CD4-positive, alpha-beta memory T cell (primary cell): ENCODE data around the gene KLHL15. TPM values are rescaled to one million over a fixed set of nuclear protein-coding genes. Genes with fewer than 3 reads are reported as not detected.

ENCODE experiments used
- CTCF ChIA-PET: fragments of 350-600 bp; sonication (Branson Sonifier 250); formaldehyde crosslinking; loops from one replicate; lab custom pipeline; 2021; ENCODE audit warnings: inconsistent platforms; ENCODE audit not compliant: partially characterized antibody; lab: Charles Lee
- POLR2A ChIA-PET: fragments of 350-600 bp; sonication (Branson Sonifier 250); formaldehyde crosslinking; loops from one replicate; lab custom pipeline; 2021; ENCODE audit not compliant: partially characterized antibody; lab: Charles Lee
- DNase-seq, 5 donors: peaks; one replicate each; pipeline versions ENCODE4 v3.0.0 to v3.0.0-alpha.2; 2020 to 2022; ENCODE audit warnings: mixed read lengths in 1 of 5
- H3K27ac ChIP-seq: one replicate; pipeline ENCODE4 v1.7.0; 2013; ENCODE audit warnings: low read depth, low read length
- H3K27me3 ChIP-seq: 2 replicates; pipeline ENCODE4 v1.7.0; 2013; ENCODE audit warnings: mild to moderate bottlenecking, low read length, moderate library complexity; ENCODE audit not compliant: insufficient read depth
- H3K36me3 ChIP-seq: 2 replicates; pipeline ENCODE4 v1.7.0; 2013; ENCODE audit warnings: mild to moderate bottlenecking, low read length, moderate library complexity; ENCODE audit not compliant: insufficient read depth
- H3K4me1 ChIP-seq: 2 replicates; pipeline ENCODE4 v1.7.0; 2013; ENCODE audit warnings: mild to moderate bottlenecking, low read length, moderate library complexity; ENCODE audit not compliant: insufficient read depth
- H3K4me3 ChIP-seq, 2 donors: one replicate each; pipeline ENCODE4 v1.7.0; 2013; ENCODE audit warnings: low read length in 2 of 2, mild to moderate bottlenecking in 1 of 2
- H3K9me3 ChIP-seq, 2 donors: one replicate each; pipeline ENCODE4 v1.7.0; 2013; ENCODE audit warnings: low read length in 2 of 2, control low read depth in 1 of 2; ENCODE audit not compliant: control insufficient read depth in 1 of 2
- H3K27ac Mint-ChIP-seq, 7 donors: one replicate each; pipeline ENCODE4 v1.8.0; 2020 to 2021; ENCODE audit warnings: mixed read lengths in 7 of 7, mild to moderate bottlenecking in 6 of 7, inconsistent platforms in 3 of 7, moderate library complexity in 3 of 7
- H3K27me3 Mint-ChIP-seq, 2 donors: one replicate each; pipeline ENCODE4 v1.8.0; 2020 to 2021; ENCODE audit warnings: mixed read lengths in 2 of 2
- H3K36me3 Mint-ChIP-seq, 2 donors: one replicate each; pipeline ENCODE4 v1.8.0; 2020 to 2021; ENCODE audit warnings: mixed read lengths in 2 of 2, inconsistent platforms in 1 of 2, mild to moderate bottlenecking in 1 of 2
- H3K4me1 Mint-ChIP-seq, 4 donors: one replicate each; pipeline ENCODE4 v1.8.0; 2020 to 2021; ENCODE audit warnings: mixed read lengths in 4 of 4, mild to moderate bottlenecking in 1 of 4
- H3K4me3 Mint-ChIP-seq, 8 donors: one replicate each; pipeline ENCODE4 v1.8.0; 2020 to 2021; ENCODE audit warnings: mixed read lengths in 8 of 8, mild to moderate bottlenecking in 7 of 8, moderate library complexity in 6 of 8, inconsistent platforms in 3 of 8
- H3K9me3 Mint-ChIP-seq, 8 donors: one replicate each; pipeline ENCODE4 v1.8.0; 2020 to 2021; ENCODE audit warnings: mixed read lengths in 8 of 8, mild to moderate bottlenecking in 5 of 8, inconsistent platforms in 3 of 8, moderate library complexity in 1 of 8
- intact Hi-C: fragments of 100-400 bp; cut with micrococcal nuclease; formaldehyde crosslinking; loops from one replicate; pipeline ENCODE4 v1.15.1; 2023
- polyA plus RNA-seq, 2 donors: library from polyadenylated mRNA; unstranded; fragments of 300-500 nt; fragmentation: Illumina TruSeq; gene quantifications; one replicate each; pipeline ENCODE4 v1.2.3, GENCODE V29; 2021
- total RNA-seq, 2 experiments: library from RNA; stranded (reverse); gene quantifications; one replicate each; pipeline ENCODE4 v1.2.3, GENCODE V29; 2021

Gene KLHL15
- total and polyA plus RNA-seq, 4 experiments from 2014 or later = 1.3 to 7.9 (median 4.4) TPM

GRCh38 chrX:24019448-24019847 lies 7.5 kb downstream of the KLHL15 start:
- H3K27ac ChIP-seq = no peak overlapping the region
- peak overlapping the region in 2 of 7 donors; percentile 40 to 41 for H3K27ac Mint-ChIP-seq
- no peaks in the 10 kb centered on the region for H3K27me3 ChIP-seq
- peak overlapping the region in 3 of 8 donors; percentile 3 to 54 (median 35) for H3K4me3 Mint-ChIP-seq
- H3K4me3 ChIP-seq = no peak overlapping the region
- H3K36me3 Mint-ChIP-seq = peaks cover 4 to 11% of the 10 kb centered on the region in 2 donors
- intact Hi-C loops = no loop called here
- no peaks in the 10 kb centered on the region for H3K36me3 ChIP-seq
- H3K9me3 ChIP-seq = no peaks in the 10 kb centered on the region
- DNase-seq = peak in 4 of 5 donors; percentile 6 to 39 (median 16)
- ChIA-PET CTCF (interaction anchor here (0.6 to 5.1 kb wide), 2 partner anchors 35 to 122 kb away, joined by 3 to 23 read pairs; partner anchors contain the start of gene EIF2S3), POLR2A (interaction anchor here (2.7 kb wide), 1 partner anchor 35 kb away, joined by 9 read pairs; the partner anchor contains the start of gene EIF2S3)
- peaks cover 41% of the 10 kb centered on the region for H3K4me1 ChIP-seq
- no peaks in the 10 kb centered on the region for H3K9me3 Mint-ChIP-seq
- peaks cover 25 to 44% (median 32%) of the 10 kb centered on the region in 4 donors for H3K4me1 Mint-ChIP-seq
- no peaks in the 10 kb centered on the region for H3K27me3 Mint-ChIP-seq

- Mint-ChIP-seq H3K4me3 (no peak overlapping the region), H3K36me3 (peaks cover 4 to 13% of the 10 kb centered on the region in 2 donors), H3K27me3 (no peaks in the 10 kb centered on the region), H3K9me3 (no peaks in the 10 kb centered on the region), H3K4me1 (peaks cover 27 to 47% (median 35%) of the 10 kb centered on the region in 4 donors), H3K27ac (no peak overlapping the region)
- no peak for DNase-seq
- intact Hi-C loops = no loop called here
- Histone ChIP-seq H3K4me3 (no peak overlapping the region), H3K27ac (no peak overlapping the region), H3K4me1 (peaks cover 44% of the 10 kb centered on the region), H3K36me3 (no peaks in the 10 kb centered on the region), H3K27me3 (no peaks in the 10 kb centered on the region), H3K9me3 (no peaks in the 10 kb centered on the region)
- POLR2A ChIA-PET = no interaction called here
- CTCF ChIA-PET = interaction anchor here (0.6 kb wide), 1 partner anchor 121 kb away, joined by 3 read pairs; no protein-coding TSS in a partner anchor
Measured at GRCh38 chrX:24018809-24019208, 8.2 kb downstream of the KLHL15 start.

GRCh38 chrX:24017674-24018073 lies 9.3 kb downstream of the KLHL15 start:
- Histone ChIP-seq H3K27ac (no peak overlapping the region), H3K4me1 (peaks cover 39% of the 10 kb centered on the region), H3K36me3 (no peaks in the 10 kb centered on the region), H3K4me3 (no peak overlapping the region), H3K27me3 (no peaks in the 10 kb centered on the region), H3K9me3 (no peaks in the 10 kb centered on the region)
- CTCF ChIA-PET = no interaction called here
- Mint-ChIP-seq H3K9me3 (no peaks in the 10 kb centered on the region), H3K27me3 (no peaks in the 10 kb centered on the region), H3K27ac (no peak overlapping the region), H3K4me1 (peaks cover 22 to 37% (median 33%) of the 10 kb centered on the region in 4 donors), H3K36me3 (peaks cover 4 to 11% of the 10 kb centered on the region in 2 donors), H3K4me3 (no peak overlapping the region)
- POLR2A ChIA-PET = no interaction called here
- intact Hi-C loops = no loop called here
- DNase-seq = no peak

GRCh38 chrX:24014388-24015018 lies 12.5 kb downstream of the KLHL15 start:
- H3K27ac ChIP-seq = no peak overlapping the region
- peak in 2 of 5 donors; percentile 7 to 11 for DNase-seq

GRCh38 chrX:24012266-24012665 lies 14.7 kb downstream of the KLHL15 start:
- Mint-ChIP-seq H3K9me3 (peaks cover 0 to 2% (median 0%) of the 10 kb centered on the region in 8 donors), H3K27ac (no peak overlapping the region), H3K4me3 (no peak overlapping the region), H3K36me3 (peaks cover 0 to 17% of the 10 kb centered on the region in 2 donors), H3K4me1 (peaks cover 20 to 34% (median 30%) of the 10 kb centered on the region in 4 donors), H3K27me3 (no peaks in the 10 kb centered on the region)
- Histone ChIP-seq H3K27me3 (no peaks in the 10 kb centered on the region), H3K9me3 (no peaks in the 10 kb centered on the region), H3K27ac (no peak overlapping the region), H3K36me3 (no peaks in the 10 kb centered on the region), H3K4me1 (peaks cover 14% of the 10 kb centered on the region), H3K4me3 (no peak overlapping the region)
- intact Hi-C loops = no loop called here
- ChIA-PET POLR2A (interaction anchor here (0.9 to 1.2 kb wide), 3 partner anchors 10 to 104 kb away, joined by 3 to 4 read pairs (median 3); partner anchors contain the start of genes CXorf58 and EIF2S3), CTCF (interaction anchor here (0.8 to 1.2 kb wide), 3 partner anchors 23 to 59 kb away, joined by 3 to 4 read pairs (median 4); no protein-coding TSS in a partner anchor)
- DNase-seq = no peak

More at GRCh38 chrX:24014388-24015018, 12.5 kb downstream of the KLHL15 start:
- Histone ChIP-seq H3K4me1 (peaks cover 15% of the 10 kb centered on the region), H3K36me3 (no peaks in the 10 kb centered on the region), H3K9me3 (no peaks in the 10 kb centered on the region), H3K27me3 (no peaks in the 10 kb centered on the region), H3K4me3 (no peak overlapping the region)
- intact Hi-C loops = no loop called here
- peaks cover 0 to 2% (median 0%) of the 10 kb centered on the region in 8 donors for H3K9me3 Mint-ChIP-seq
- H3K36me3 Mint-ChIP-seq = peaks cover 0 to 14% of the 10 kb centered on the region in 2 donors
- ChIA-PET CTCF (no interaction called here), POLR2A (no interaction called here)
- peak overlapping the region in 5 of 8 donors; percentile 0 to 85 (median 51) for H3K4me3 Mint-ChIP-seq
- peak overlapping the region in 6 of 7 donors; percentile 23 to 86 (median 68) for H3K27ac Mint-ChIP-seq
- H3K4me1 Mint-ChIP-seq = peaks cover 20 to 30% (median 25%) of the 10 kb centered on the region in 4 donors
- H3K27me3 Mint-ChIP-seq = no peaks in the 10 kb centered on the region

- Histone ChIP-seq H3K36me3 (peaks cover 6% of the 10 kb centered on the region), H3K27ac (no peak overlapping the region), H3K9me3 (no peaks in the 10 kb centered on the region), H3K4me1 (no peaks in the 10 kb centered on the region), H3K27me3 (no peaks in the 10 kb centered on the region), H3K4me3 (no peak overlapping the region)
- intact Hi-C loops = no loop called here
- no peak for DNase-seq
- H3K9me3 Mint-ChIP-seq = no peaks in the 10 kb centered on the region
- no peak overlapping the region for H3K4me3 Mint-ChIP-seq
- no peak overlapping the region for H3K27ac Mint-ChIP-seq
- ChIA-PET POLR2A (no interaction called here), CTCF (no interaction called here)
- no peaks in the 10 kb centered on the region for H3K27me3 Mint-ChIP-seq
- peaks cover 13 to 24% of the 10 kb centered on the region in 2 donors for H3K36me3 Mint-ChIP-seq
- peaks cover 7 to 33% (median 19%) of the 10 kb centered on the region in 4 donors for H3K4me1 Mint-ChIP-seq
Measured at GRCh38 chrX:24005867-24006266, 21.1 kb downstream of the KLHL15 start.

- Histone ChIP-seq H3K27ac (no peak overlapping the region), H3K36me3 (peaks cover 6% of the 10 kb centered on the region), H3K4me1 (no peaks in the 10 kb centered on the region), H3K4me3 (no peak overlapping the region), H3K27me3 (no peaks in the 10 kb centered on the region), H3K9me3 (no peaks in the 10 kb centered on the region)
- Mint-ChIP-seq H3K4me1 (peaks cover 4 to 25% (median 12%) of the 10 kb centered on the region in 4 donors), H3K4me3 (no peak overlapping the region), H3K27me3 (no peaks in the 10 kb centered on the region), H3K36me3 (peaks cover 13 to 23% of the 10 kb centered on the region in 2 donors), H3K27ac (no peak overlapping the region), H3K9me3 (no peaks in the 10 kb centered on the region)
- POLR2A ChIA-PET = no interaction called here
- intact Hi-C loops = no loop called here
- CTCF ChIA-PET = no interaction called here
- no peak for DNase-seq
Measured at GRCh38 chrX:24005028-24005427, 22.0 kb downstream of the KLHL15 start.
